K562 (cell line): Measurements from ENCODE around the gene ZNF775. TPM values are rescaled to one million over a fixed set of nuclear protein-coding genes. Genes with fewer than 3 reads are reported as not detected.

Source experiments
- ATF1 ChIP-seq, 2 experiments: fragments of 450-650 bp in 1 of 2; IDR thresholded peaks; 2 replicates each; pipeline ENCODE4 v1.6.1; 2016; ENCODE audit warnings: missing compliant biosample characterization in 1 of 2, missing genetic modification characterization in 1 of 2
- C11orf30 ChIP-seq: fragments of 450-650 bp; IDR thresholded peaks from 2 replicates; pipeline ENCODE4 v1.6.1; 2016; ENCODE audit warnings: low read depth, mild to moderate bottlenecking
- CBFB ChIP-seq: sonication (generic); formaldehyde crosslinking; IDR thresholded peaks from 2 replicates; pipeline ENCODE4 v1.4.0; 2020; ENCODE audit warnings: mild to moderate bottlenecking, missing genetic modification reagents
- CBX8 ChIP-seq: fragments of 200-600 bp; sonication (generic); IDR thresholded peaks from 2 replicates; pipeline ENCODE4 v1.6.1; 2012; ENCODE audit warnings: borderline replicate concordance, mixed run types, low read depth, mild to moderate bottlenecking, moderate library complexity, mixed read lengths, low read length, control low read depth, inconsistent platforms; ENCODE audit not compliant: poor library complexity, severe bottlenecking; ENCODE audit errors: extremely low read depth
- DPF2 ChIP-seq: fragments of 450-650 bp; IDR thresholded peaks from 2 replicates; pipeline ENCODE4 v1.6.1; 2016
- ETV1 ChIP-seq: fragments of 450-650 bp; conservative IDR thresholded peaks from 2 replicates; pipeline ENCODE4 v1.6.1; 2016; ENCODE audit warnings: missing genetic modification characterization, control low read depth, low read depth, missing compliant biosample characterization
- FOXA1 ChIP-seq: fragments of 450-650 bp; IDR thresholded peaks from 2 replicates; pipeline ENCODE4 v1.6.1; 2016; ENCODE audit warnings: mild to moderate bottlenecking, borderline replicate concordance
- FOXM1 ChIP-seq, 2 experiments: fragments of 450-650 bp in 1 of 2; sonication (generic) in 1 of 2; formaldehyde crosslinking in 1 of 2; IDR thresholded peaks; 2 replicates each; pipeline versions ENCODE4 v1.6.1 to v1.9.0; 2017 to 2022; ENCODE audit warnings: low read depth in 2 of 2, mild to moderate bottlenecking in 2 of 2, missing genetic modification reagents in 1 of 2, moderate library complexity in 1 of 2
- GABPB1 ChIP-seq: sonication (generic); formaldehyde crosslinking; IDR thresholded peaks from 2 replicates; pipeline ENCODE4 v1.8.0; 2022; ENCODE audit warnings: mild to moderate bottlenecking, missing genetic modification reagents
- GATAD2B ChIP-seq: fragments of 450-650 bp; IDR thresholded peaks from 2 replicates; pipeline ENCODE4 v1.6.1; 2017; ENCODE audit warnings: mild to moderate bottlenecking, borderline replicate concordance
- HNRNPL ChIP-seq: fragments of 200-400 bp; formaldehyde crosslinking; IDR thresholded peaks from 2 replicates; pipeline ENCODE4 v1.6.1; 2017; ENCODE audit warnings: low read depth, mild to moderate bottlenecking, low read length
- LEF1 ChIP-seq: fragments of 450-650 bp; IDR thresholded peaks from 2 replicates; pipeline ENCODE4 v1.6.1; 2016; ENCODE audit warnings: mild to moderate bottlenecking
- MCM3 ChIP-seq: fragments of 450-650 bp; IDR thresholded peaks from 2 replicates; pipeline ENCODE4 v1.6.1; 2016
- NR4A1 ChIP-seq, 2 experiments: fragments of 250-450 bp in 1 of 2; fragments of 450-650 bp in 1 of 2; sonication (Bioruptor Pico) in 1 of 2; IDR thresholded peaks; 2 replicates each; pipeline versions ENCODE4 v1.4.0 to v1.6.1; 2016 to 2020; ENCODE audit warnings: mild to moderate bottlenecking in 2 of 2, missing compliant biosample characterization in 1 of 2, missing genetic modification characterization in 1 of 2, moderate library complexity in 1 of 2
- PHF20 ChIP-seq: fragments of 450-650 bp; IDR thresholded peaks from 2 replicates; pipeline ENCODE4 v1.6.1; 2018; ENCODE audit not compliant: partially characterized antibody
- PHTF2 ChIP-seq: fragments of 250-450 bp; sonication (Bioruptor Pico); IDR thresholded peaks from 2 replicates; pipeline ENCODE4 v1.5.0; 2021; ENCODE audit warnings: mild to moderate bottlenecking
- RBM14 ChIP-seq: fragments of 200-400 bp; formaldehyde crosslinking; IDR thresholded peaks from 2 replicates; pipeline ENCODE4 v1.6.1; 2018; ENCODE audit warnings: low read depth, mild to moderate bottlenecking, low read length, moderate library complexity, borderline replicate concordance; ENCODE audit not compliant: insufficient read depth
- RCOR1 ChIP-seq, 2 experiments: IDR thresholded peaks; 2 replicates each; pipeline ENCODE4 v1.6.1; 2012; ENCODE audit warnings: low read depth in 2 of 2, low read length in 2 of 2, borderline replicate concordance in 1 of 2, improper control_type of control experiment in 1 of 2
- ZBED1 ChIP-seq: IDR thresholded peaks from 2 replicates; pipeline ENCODE4 v1.6.1; 2014
- ZKSCAN1 ChIP-seq: fragments of 150-350 bp; IDR thresholded peaks from 2 replicates; pipeline ENCODE4 v1.6.1; 2016; ENCODE audit warnings: low read depth, low read length
- ZNF124 ChIP-seq: sonication (generic); formaldehyde crosslinking; IDR thresholded peaks from 2 replicates; pipeline ENCODE4 v1.8.1; 2022; ENCODE audit warnings: missing genetic modification reagents
- ZNF316 ChIP-seq: fragments of 450-650 bp; IDR thresholded peaks from 2 replicates; pipeline ENCODE4 v1.6.1; 2016
- ZNF436 ChIP-seq: fragments of 250-450, 450-650 bp; sonication (Bioruptor Pico); formaldehyde crosslinking; IDR thresholded peaks from 2 replicates; pipeline ENCODE4 v1.7.0; 2020; ENCODE audit warnings: mild to moderate bottlenecking
- polyA plus RNA-seq, 8 experiments: library from polyadenylated mRNA; depleted of rRNA in 4 of 8; stranded (reverse) in 5 of 8; unstranded in 3 of 8; fragments of >200 nt; fragmentation: Nextera tagmentation in 2 of 8; fragmentation: Illumina TruSeq in 1 of 8; extraction: Ambion mirVana in 2 of 8; extraction: Trizol in 1 of 8; gene quantifications; 2 replicates each; pipeline versions ENCODE4 v1.2.1 to v1.2.3, GENCODE V29; 2011 to 2014; ENCODE audit warnings: inconsistent platforms in 1 of 8, missing spikeins in 1 of 8
- total RNA-seq, 7 experiments: library from RNA; depleted of rRNA in 6 of 7; stranded (reverse); fragments of >200 nt in 6 of 7; fragmentation: Illumina TruSeq in 2 of 7; extraction: Trizol in 2 of 7; gene quantifications; 2 replicates each; pipeline versions ENCODE4 v1.2.1 to v1.2.3, GENCODE V29; 2011 to 2021; ENCODE audit warnings: low replicate concordance in 1 of 7
- TF ChIP-seq, protein P1 (sequence below): fragments of 250-450 bp; sonication (Bioruptor Pico); IDR thresholded peaks from 2 replicates; pipeline ENCODE4 v1.5.0; 2021
- TF ChIP-seq, protein P2 (sequence below): fragments of 250-450 bp; sonication (Bioruptor Pico); IDR thresholded peaks from 2 replicates; pipeline ENCODE4 v1.8.0; 2021; ENCODE audit warnings: mild to moderate bottlenecking, moderate library complexity
- TF ChIP-seq, protein P3 (sequence below), 3 experiments: fragments of 200-800 bp in 1 of 3; sonication (Bioruptor generic) in 1 of 3; sonication (generic) in 1 of 3; formaldehyde crosslinking in 1 of 3; IDR thresholded peaks; 2 replicates each; pipeline versions ENCODE4 v1.6.1 to v1.8.0; 2016 to 2022; ENCODE audit warnings: mild to moderate bottlenecking in 2 of 3, missing compliant biosample characterization in 2 of 3, missing genetic modification characterization in 2 of 3, missing genetic modification reagents in 1 of 3

ZNF775 gene
- total and polyA plus RNA-seq, 9 of the 15 experiments (the other 6 are each of a cell fraction or from before 2014, with no cell fraction given): 0.04 to 18.7 (median 4.9) TPM

DNA sequence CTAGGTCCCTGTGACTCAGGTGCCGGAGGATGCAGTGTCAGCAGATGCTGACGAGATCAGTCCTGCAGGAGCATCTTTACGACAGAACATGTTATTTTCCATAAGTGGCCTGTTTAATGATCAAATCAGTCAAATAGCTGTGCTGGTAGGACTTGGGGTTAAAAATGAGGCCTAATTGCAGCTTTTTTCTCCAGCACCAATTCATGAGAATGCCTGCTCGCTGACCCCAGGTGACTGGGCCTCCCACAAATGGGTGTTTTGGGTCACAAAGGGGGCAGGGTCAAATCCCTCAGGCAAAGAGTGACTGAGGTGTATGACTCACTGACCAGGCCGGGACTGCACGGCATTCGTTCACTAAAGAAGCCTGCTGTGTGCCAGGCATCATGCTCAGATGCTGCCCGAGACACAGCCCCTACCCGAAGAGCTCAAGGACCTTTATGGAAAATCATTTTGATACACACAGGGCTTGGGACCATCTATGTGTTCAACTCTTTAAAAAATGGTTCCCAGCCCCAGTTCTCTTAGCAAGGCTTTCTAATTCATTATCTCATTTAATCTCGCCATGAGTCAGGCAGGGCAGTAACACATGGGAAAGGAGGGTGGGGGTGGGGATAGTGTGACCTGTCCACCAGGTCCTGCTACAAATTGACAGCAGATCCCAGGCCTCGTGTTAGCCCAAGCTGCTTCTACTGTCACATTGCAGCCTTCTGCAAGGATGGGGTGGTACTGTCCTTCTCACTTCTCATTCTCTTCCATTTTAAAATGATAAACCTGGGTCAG is 21.1 kb downstream of the ZNF775 start (continued):
- TF ChIP-seq, protein P1, sequence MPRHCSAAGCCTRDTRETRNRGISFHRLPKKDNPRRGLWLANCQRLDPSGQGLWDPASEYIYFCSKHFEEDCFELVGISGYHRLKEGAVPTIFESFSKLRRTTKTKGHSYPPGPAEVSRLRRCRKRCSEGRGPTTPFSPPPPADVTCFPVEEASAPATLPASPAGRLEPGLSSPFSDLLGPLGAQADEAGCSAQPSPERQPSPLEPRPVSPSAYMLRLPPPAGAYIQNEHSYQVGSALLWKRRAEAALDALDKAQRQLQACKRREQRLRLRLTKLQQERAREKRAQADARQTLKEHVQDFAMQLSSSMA (CRISPR knock-in tag): no peak
- TF ChIP-seq, protein P2, sequence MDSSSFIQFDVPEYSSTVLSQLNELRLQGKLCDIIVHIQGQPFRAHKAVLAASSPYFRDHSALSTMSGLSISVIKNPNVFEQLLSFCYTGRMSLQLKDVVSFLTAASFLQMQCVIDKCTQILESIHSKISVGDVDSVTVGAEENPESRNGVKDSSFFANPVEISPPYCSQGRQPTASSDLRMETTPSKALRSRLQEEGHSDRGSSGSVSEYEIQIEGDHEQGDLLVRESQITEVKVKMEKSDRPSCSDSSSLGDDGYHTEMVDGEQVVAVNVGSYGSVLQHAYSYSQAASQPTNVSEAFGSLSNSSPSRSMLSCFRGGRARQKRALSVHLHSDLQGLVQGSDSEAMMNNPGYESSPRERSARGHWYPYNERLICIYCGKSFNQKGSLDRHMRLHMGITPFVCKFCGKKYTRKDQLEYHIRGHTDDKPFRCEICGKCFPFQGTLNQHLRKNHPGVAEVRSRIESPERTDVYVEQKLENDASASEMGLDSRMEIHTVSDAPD (CRISPR knock-in tag): no peak
- no peak for TF ChIP-seq PHTF2 (CRISPR knock-in tag)
- TF ChIP-seq ATF1 (CRISPR knock-in tag; IDR thresholded peaks at IDR 0.05): no peak
- peak; percentile 53 for TF ChIP-seq ATF1 (tag; IDR thresholded peaks at IDR 0.05)
- no peak for TF ChIP-seq ZKSCAN1
- TF ChIP-seq RCOR1 (IDR thresholded peaks at IDR 0.05; ENCODE audit: borderline replicate concordance in 1 of 2, low read depth in 2 of 2, low read length in 2 of 2): peak in 1 of 2 experiments; percentile 5; a peak in 1 of 4 replicates
- TF ChIP-seq ETV1 (tag): peak; percentile 6; the same call in 1 of the 2 replicates
- peak; percentile 97 for TF ChIP-seq DPF2
- TF ChIP-seq LEF1: peak; percentile 98
- TF ChIP-seq, protein P3, sequence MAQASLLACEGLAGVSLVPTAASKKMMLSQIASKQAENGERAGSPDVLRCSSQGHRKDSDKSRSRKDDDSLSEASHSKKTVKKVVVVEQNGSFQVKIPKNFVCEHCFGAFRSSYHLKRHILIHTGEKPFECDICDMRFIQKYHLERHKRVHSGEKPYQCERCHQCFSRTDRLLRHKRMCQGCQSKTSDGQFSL (CRISPR knock-in tag; IDR thresholded peaks at IDR 0.05): 0 out of 2 replicates have a peak, but pooled peaks have one; percentile 25
- TF ChIP-seq, protein P3 (tag; IDR thresholded peaks at IDR 0.05): no peak
- no peak for TF ChIP-seq ZNF436
- TF ChIP-seq NR4A1 (CRISPR knock-in tag; IDR thresholded peaks at IDR 0.05): no peak
- TF ChIP-seq NR4A1 (tag; IDR thresholded peaks at IDR 0.05): peak; percentile 64; the same call in 1 of the 2 replicates
- no peak for TF ChIP-seq PHF20
- TF ChIP-seq CBFB (CRISPR knock-in tag): no peak
- no peak for TF ChIP-seq MCM3
- peak; percentile 50; the same call in 1 of the 2 replicates for TF ChIP-seq GATAD2B
- no peak for TF ChIP-seq GABPB1
- peak; percentile 94 for TF ChIP-seq ZNF316
- no peak for TF ChIP-seq ZNF124 (CRISPR knock-in tag)
- TF ChIP-seq FOXA1: no peak
- peak; percentile 88 for TF ChIP-seq C11orf30
- TF ChIP-seq ZBED1: no peak
- no peak for TF ChIP-seq FOXM1 (IDR thresholded peaks at IDR 0.05; ENCODE audit: low read depth)
- TF ChIP-seq FOXM1 (CRISPR knock-in tag; IDR thresholded peaks at IDR 0.05; ENCODE audit: low read depth): no peak
- TF ChIP-seq RBM14: no peak
- TF ChIP-seq HNRNPL: no peak
- TF ChIP-seq CBX8: no peak
